ENCODE results near the gene CNN2.

CNN2 gene

DNA sequence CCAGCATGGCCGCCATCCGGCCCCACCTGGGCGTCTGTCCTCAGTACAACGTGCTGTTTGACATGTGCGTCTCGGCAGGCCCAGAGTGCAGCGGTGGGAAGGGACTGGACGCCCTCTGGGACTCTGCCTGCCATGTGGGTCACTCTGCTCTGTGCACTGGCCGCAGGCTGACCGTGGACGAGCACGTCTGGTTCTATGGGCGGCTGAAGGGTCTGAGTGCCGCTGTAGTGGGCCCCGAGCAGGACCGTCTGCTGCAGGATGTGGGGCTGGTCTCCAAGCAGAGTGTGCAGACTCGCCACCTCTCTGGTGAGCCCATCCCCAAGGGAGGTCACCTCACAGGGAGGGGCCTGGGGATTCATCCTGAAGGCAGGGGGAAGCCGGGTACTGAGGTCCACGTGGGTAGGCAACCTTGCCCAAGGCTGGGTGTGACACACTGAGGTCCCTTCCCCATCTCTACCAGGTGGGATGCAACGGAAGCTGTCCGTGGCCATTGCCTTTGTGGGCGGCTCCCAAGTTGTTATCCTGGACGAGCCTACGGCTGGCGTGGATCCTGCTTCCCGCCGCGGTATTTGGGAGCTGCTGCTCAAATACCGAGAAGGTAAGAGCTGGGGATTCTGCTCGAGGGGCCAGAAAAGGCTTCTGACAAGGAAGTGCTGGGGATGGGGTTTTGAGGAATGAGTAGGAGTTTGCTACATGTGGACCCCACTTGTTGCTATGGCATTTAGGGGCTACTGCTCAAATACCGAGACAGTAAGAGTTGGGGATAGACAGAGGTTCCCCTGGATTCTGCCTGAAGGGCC is 24.8 kb downstream of the CNN2 start:
- no peak for DNase-seq

DNA sequence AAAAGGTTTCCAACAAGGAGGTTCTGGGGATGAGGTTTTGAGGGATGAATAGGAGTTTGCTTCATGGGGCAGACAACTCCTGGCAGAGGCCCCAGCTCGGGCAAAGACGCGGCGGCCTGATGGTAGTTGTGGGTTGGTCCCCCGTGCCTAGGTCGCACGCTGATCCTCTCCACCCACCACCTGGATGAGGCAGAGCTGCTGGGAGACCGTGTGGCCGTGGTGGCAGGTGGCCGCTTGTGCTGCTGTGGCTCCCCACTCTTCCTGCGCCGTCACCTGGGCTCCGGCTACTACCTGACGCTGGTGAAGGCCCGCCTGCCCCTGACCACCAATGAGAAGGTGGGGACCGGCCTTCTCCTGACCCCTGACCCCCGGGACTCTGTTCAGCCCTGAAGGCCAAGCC is 25.4 kb downstream of the CNN2 start:
- no peak for DNase-seq

DNA sequence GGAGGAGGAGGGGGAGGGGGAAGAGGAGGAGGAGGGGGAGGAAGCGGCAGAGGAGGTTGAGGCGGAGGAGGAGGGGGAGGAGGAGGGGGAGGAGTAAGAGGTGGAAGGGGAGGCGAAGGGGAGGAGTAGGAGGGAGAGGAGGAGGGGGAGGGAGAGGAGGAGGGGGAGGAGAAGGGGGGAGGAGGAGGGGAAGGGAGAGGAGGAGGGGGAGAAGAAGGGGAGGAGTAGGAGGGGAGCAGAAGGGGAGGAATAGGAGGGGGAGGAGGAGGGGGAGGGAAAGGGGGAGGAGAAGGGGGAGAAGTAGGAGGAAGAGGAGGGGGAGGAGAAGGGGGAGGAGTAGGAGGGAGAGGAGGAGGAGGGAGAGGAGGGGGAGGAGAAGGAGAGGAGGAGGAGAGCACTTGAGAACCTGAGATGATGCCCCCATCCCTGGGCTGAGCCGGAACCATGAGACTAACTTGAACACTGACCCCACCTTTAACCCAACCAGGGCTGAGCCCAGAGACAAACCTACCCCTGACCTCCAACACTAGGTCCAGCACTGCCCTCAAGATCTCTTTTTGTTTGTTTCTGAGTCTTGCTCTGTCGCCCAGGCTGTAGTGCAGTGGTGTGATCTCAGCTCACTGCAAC is 26.1 kb downstream of the CNN2 start:
- no peak for DNase-seq

DNA sequence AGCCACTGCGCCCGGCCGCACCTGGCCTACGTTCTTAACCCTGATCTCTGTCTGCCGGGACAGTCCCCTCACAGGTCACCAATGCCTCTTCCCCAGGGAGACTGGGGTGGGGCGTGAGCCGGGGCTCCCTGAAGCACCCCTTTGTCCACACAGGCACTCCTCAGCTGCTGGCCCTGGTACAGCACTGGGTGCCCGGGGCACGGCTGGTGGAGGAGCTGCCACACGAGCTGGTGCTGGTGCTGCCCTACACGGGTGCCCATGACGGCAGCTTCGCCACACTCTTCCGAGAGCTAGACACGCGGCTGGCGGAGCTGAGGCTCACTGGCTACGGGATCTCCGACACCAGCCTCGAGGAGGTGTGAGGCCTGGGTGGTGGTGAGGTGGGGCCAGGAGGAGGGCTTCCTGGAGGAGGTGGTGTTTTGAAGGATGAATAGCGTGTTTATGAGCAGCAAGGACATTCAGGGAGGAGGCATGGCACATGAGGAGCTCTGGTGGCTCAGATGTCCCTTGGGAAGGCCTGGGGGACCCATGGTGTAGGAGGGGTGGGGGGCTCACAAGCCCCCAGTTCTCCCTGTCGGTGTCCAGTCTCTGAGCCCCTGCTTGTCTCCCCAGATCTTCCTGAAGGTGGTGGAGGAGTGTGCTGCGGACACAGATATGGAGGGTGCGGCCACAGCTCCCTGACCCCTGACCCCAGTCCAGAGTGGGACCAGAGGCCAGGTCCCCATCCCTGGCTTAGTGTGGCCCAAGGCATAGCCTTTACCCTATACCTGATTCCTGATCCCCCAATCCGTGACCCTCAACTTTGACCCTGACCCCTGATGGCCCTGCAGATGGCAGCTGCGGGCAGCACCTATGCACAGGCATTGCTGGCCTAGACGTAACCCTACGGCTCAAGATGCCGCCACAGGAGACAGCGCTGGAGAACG is 27.0 kb downstream of the CNN2 start:
- no peak for DNase-seq

DNA sequence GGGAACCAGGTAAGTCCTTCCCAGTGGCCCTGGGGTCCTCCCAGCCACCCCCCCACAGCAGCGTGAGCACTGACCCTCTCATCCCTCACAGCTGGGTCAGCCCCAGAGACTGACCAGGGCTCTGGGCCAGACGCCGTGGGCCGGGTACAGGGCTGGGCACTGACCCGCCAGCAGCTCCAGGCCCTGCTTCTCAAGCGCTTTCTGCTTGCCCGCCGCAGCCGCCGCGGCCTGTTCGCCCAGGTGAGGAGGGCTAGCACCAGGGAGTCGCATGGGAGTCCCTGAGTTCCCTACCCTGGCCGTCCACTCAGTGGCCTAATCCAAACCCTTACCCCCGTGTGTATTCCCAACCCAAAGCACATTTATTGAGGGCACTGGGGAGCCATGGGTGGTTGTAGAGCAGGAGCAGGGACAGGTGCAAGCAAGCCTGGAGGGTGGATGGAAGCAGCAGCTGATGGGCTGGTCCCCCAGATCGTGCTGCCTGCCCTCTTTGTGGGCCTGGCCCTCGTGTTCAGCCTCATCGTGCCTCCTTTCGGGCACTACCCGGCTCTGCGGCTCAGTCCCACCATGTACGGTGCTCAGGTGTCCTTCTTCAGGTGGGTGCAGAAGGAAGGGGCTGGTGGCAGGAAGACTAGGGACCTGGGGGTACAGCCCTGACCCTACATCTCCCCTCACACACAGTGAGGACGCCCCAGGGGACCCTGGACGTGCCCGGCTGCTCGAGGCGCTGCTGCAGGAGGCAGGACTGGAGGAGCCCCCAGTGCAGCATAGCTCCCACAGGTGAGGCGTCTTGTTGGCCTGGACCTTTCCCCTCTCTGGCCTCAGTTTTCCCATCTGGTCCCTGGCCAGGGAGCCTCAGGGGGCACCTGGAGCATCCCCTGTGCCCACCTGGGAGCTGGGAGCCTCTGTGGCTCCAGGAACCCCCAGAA is 28.0 kb downstream of the CNN2 start:
- no peak for DNase-seq

DNA sequence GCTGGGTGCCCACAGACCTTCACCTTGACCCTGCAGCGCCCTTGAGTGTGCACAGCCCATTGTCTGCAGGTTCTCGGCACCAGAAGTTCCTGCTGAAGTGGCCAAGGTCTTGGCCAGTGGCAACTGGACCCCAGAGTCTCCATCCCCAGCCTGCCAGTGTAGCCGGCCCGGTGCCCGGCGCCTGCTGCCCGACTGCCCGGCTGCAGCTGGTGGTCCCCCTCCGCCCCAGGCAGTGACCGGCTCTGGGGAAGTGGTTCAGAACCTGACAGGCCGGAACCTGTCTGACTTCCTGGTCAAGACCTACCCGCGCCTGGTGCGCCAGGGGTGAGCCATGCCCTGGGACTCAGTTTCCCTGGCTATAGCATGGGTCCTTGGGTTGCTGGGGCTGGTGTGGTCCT is 28.6 kb downstream of the CNN2 start:
- DNase-seq = no peak

DNA sequence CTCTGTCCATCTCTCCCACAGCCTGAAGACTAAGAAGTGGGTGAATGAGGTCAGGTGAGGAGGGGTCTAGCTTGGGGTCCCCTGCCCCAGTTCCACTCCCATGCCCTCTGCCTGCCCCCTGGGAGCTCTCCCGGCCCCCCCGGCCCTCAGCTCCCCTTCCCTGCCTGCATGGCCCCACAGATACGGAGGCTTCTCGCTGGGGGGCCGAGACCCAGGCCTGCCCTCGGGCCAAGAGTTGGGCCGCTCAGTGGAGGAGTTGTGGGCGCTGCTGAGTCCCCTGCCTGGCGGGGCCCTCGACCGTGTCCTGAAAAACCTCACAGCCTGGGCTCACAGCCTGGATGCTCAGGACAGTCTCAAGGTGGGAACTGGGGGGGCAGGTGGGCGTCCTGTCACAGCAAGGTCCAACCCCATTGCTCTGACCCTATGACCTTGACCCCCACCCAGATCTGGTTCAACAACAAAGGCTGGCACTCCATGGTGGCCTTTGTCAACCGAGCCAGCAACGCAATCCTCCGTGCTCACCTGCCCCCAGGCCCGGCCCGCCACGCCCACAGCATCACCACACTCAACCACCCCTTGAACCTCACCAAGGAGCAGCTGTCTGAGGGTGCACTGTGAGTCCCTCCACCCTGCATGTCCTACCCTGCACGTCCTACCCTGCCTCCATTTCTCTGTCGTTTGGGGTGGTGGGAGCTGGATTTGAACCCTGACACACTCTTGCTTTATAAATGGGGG is 29.6 kb downstream of the CNN2 start:
- DNase-seq = no peak

DNA sequence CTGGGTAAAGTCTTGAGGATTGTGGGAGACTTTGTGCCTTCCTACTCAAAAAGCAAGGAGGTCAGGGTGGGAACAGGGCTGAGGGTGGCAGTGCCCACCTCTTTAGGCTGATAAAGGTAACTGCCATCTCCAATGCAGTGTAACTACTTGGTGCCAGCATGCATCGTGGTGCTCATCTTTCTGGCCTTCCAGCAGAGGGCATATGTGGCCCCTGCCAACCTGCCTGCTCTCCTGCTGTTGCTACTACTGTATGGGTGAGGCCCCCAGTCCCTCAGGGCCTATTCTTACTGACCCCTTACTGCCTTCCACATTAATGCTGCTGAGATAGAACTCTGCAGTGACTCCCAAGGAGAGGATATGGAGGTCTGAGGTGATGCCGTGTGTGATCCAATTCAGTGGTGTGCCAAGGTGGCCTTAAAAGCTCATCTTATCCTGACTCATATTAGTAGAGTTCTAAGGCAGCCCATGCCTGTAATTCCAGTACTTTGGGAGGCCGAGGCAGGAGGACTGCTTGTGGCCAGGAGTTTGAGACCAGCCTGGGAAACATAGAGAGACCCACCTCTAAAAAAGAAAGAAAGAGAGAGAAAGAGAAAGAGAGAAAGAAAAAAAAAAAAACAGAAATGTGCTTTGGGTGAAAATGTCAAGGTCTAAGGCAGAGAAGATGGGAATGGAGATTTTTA is 30.9 kb downstream of the CNN2 start:
- peak; percentile 53 for DNase-seq

DNA sequence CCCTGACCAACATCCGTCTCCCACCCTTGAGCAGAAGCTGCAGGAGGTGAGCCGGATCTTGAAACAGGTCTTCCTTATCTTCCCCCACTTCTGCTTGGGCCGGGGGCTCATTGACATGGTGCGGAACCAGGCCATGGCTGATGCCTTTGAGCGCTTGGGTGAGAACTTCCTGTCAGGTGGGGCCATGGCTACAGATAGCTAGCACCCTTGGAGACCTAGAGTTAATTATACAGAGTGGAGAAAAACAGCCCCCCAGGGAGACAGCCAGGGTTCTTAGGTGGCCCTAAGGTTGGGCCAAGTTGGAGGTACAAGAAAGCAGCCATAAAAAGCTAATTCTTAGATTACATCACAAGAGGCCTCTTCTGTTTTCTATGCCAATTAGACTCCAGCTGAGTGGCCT is 31.7 kb downstream of the CNN2 start:
- no peak for DNase-seq

DNA sequence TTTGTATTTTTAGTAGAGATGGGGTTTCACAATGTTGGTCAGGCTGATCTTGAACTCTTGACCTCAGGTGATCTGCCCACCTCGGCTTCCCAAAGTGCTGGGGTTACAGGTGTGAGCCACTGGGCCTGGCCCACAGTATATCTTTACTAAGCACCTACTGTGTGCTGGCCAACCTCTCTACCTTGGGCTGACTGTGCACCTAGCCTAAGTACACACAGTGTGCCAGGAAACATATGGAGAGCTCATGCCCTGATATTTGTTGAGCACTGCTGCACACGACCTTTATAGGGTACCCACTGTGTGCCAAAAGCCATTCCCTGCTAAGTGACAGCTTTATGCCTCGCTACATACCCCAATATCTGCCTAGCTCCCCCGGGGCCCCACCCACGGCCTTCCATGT is 34.3 kb downstream of the CNN2 start:
- no peak for DNase-seq

DNA sequence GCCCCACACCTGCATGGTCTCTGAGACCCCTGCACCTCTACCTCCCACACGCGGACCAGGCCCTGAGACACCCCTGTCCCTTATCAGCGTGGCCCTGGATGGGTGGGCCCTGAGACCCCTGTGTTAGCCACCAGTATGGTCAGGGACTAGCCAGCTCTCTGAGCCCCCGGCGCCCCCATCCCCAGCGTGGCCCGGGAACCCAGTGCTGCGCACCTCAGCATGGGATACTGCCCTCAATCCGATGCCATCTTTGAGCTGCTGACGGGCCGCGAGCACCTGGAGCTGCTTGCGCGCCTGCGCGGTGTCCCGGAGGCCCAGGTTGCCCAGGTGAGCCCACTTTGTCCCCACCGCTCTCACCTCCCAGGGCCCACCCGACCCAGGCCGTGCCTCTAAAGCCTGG is 35.6 kb downstream of the CNN2 start:
- DNase-seq = no peak

DNA sequence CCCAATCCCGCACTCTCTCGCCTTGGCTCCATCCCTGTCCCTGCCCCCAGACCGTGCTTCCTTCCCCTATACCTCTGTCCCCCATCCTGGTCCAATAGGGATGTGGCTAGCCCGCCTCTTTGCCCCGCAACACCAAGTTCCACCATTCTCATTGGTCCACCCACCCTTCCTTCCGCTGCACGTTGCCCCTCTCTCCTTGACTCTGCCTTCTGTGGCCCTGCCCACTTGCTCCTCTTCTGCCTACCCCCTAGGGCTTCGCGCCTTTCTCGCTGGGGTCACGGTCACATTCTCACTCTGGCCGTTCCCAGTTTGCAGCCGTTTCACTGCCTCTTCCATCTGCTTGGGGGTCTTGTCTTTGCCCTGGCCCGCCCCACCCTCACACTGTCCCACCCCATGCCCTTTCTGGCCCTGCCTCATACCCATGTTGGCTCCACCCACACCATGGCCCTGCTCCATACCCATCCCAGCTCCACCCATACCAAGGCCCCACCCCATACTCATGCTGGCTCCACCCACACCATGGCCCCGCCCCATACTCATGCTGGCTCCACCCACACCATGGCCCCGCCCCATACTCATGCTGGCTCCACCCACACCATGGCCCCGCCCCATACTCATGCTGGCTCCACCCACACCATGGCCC is 36.1 kb downstream of the CNN2 start:
- no peak for DNase-seq

DNA sequence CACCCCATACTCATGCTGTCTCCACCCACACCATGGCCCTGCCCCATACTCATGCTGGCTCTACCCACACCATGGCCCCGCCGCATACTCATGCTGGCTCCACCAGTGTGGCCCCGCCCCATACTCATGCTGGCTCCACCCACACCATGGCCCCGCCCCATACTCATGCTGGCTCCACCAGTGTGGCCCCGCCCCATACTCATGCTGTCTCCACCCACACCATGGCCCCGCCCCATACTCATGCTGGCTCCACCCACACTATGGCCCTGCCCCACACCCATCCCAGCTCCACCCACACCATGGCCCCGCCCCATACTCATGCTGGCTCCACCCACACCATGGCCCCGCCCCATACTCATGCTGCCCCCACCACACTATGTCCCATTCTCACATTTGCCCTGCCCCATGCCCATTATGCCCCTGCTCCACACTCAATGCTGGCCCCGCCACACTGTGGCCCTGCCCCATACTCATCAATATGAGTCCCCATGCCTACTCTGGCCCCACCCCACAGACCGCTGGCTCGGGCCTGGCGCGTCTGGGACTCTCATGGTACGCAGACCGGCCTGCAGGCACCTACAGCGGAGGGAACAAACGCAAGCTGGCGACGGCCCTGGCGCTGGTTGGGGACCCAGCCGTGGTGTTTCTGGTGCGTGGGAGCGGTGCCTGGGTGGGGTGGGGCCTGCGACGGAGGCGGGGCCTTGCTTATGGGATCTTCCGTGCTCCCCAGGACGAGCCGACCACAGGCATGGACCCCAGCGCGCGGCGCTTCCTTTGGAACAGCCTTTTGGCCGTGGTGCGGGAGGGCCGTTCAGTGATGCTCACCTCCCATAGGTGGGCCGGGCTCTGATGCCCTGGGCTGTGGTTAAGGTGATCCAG is 36.9 kb downstream of the CNN2 start:
- no peak for DNase-seq

DNA sequence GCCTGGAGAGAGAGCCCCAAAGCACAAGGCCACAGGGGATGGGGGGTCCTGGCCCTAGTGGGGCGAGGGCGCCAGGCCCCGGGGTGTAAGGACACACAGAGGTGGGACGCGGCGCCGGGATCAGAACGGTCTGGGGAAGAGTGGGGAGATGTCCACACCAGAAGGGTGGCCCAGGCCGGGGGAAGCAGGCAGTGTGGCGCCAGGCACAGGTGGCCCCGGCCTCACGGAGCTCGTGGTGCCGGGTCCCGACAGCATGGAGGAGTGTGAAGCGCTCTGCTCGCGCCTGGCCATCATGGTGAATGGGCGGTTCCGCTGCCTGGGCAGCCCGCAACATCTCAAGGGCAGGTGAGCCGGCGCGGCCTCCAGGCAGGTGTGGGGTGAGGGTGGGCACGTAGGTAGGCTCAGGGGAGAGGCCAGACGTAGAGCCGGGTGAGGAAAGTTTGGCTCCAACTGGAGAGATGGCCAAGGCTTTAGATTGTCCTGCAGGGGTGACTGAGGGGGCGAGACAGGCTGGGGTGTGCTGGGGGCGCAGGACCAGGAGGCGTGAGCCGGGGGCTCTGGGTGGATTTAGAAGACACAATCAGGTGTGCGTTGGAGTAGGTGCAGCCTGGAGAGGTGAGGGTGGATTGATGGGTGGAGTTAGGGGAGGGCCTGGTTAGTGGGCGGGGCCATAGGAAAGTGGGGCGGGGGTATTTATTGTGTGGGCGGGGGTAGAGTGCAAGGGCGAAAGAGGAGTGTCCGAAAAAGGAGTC is 37.7 kb downstream of the CNN2 start:
- no peak for DNase-seq

DNA sequence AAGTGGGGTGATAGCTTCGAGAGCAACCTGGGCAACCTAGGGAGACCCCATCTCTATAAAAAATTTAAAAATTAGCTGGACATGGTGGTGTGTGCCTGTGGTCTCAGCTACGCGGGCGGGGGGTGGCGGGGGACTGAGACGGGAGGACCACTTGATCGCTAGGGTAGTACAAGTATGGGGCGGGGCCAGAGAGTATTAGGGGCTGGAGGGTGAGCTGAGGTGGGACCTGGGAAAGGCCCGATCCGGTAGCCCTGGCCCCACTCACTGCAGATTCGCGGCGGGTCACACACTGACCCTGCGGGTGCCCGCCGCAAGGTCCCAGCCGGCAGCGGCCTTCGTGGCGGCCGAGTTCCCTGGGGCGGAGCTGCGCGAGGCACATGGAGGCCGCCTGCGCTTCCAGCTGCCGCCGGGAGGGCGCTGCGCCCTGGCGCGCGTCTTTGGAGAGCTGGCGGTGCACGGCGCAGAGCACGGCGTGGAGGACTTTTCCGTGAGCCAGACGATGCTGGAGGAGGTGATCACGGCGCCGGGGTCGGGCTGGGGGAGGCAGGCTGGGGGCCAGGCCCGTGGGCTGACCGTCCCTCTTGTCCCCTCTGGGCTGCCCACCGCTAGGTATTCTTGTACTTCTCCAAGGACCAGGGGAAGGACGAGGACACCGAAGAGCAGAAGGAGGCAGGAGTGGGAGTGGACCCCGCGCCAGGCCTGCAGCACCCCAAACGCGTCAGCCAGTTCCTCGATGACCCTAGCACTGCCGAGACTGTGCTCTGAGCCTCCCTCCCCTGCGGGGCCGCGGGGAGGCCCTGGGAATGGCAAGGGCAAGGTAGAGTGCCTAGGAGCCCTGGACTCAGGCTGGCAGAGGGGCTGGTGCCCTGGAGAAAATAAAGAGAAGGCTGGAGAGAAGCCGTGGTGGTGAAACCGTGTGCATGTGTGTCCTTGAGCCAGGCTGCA is 38.5 kb downstream of the CNN2 start:
- DNase-seq = peak; percentile 36

DNA sequence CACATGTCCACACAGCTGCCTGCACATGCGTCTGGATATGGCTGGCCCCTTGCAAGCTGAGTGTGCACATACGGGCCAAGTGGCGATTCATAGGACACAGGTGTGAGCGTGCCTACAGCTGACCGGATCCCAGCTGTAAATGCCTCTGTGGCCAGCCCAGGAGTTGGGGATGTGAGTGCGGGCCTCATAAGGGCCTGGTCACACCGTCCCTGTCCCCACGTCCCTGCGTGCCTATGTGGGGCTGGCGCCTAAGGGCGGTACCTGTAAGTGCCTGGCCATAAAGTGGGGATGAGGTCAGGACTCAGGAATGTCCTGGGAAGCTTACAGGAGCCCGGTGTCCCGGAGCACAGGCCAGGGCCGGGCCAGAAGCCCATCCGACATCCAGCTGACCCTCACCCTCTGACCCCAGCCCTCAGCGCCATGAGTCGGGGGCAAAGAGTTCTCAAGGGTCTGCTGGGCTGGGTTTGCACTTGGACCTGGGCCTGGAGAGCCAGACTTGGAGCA is 39.2 kb downstream of the CNN2 start:
- no peak for DNase-seq

DNA sequence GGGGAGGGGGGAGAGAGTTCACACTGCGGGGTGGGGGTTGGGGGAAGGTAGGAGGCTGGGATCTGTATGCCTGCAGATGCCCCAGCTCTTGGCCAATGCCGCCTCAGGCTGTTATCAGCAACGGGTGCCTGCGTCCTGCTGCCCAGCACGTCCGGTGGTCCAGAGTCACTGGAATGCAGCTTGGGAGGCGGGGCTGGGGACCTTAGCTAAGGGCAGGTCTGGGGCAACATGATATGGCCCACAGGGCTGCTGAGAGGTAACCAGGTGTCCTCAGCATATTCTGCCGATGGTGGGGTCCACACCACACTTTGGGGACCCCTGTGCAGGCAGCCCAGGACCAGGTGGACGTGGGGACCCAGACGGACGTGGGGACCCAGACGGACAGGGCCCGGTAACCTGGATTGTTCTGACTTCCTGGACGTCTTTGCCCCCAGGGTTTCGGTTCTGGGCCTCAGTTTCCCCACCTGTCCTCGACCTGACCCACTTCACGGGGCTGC is 39.9 kb downstream of the CNN2 start:
- DNase-seq = no peak
